ENCODE data around the gene HDHD3. TPM values are rescaled to one million over a fixed set of nuclear protein-coding genes. Genes with fewer than 3 reads are reported as not detected.

Gene HDHD3
- total RNA-seq, 4 donors from 2014 or later, result 35.9 to 84.2 (median 46.4) TPM

GRCh38 chr9:113373256-113373655 is 3.5 kb downstream of the HDHD3 start:
- Histone ChIP-seq H3K9me3 (no peaks in the 10 kb centered on the region), H3K4me1 (peaks cover 12 to 33% (median 16%) of the 10 kb centered on the region in 3 donors), H3K4me3 (no peak overlapping the region), H3K36me3 (peaks cover 6 to 43% (median 18%) of the 10 kb centered on the region in 3 donors), H3K27ac (no peak overlapping the region), H3K27me3 (no peaks in the 10 kb centered on the region)
- intact Hi-C loops (cut with DNase I), result no loop called here
- WGBS, 2 donors, result 77 to 83% methylated on average over 3 of the region's 3 CpGs
- no peak for DNase-seq
- TF ChIP-seq POLR2A (IDR thresholded peaks at IDR 0.05), result no peak
- TF ChIP-seq, protein P1, sequence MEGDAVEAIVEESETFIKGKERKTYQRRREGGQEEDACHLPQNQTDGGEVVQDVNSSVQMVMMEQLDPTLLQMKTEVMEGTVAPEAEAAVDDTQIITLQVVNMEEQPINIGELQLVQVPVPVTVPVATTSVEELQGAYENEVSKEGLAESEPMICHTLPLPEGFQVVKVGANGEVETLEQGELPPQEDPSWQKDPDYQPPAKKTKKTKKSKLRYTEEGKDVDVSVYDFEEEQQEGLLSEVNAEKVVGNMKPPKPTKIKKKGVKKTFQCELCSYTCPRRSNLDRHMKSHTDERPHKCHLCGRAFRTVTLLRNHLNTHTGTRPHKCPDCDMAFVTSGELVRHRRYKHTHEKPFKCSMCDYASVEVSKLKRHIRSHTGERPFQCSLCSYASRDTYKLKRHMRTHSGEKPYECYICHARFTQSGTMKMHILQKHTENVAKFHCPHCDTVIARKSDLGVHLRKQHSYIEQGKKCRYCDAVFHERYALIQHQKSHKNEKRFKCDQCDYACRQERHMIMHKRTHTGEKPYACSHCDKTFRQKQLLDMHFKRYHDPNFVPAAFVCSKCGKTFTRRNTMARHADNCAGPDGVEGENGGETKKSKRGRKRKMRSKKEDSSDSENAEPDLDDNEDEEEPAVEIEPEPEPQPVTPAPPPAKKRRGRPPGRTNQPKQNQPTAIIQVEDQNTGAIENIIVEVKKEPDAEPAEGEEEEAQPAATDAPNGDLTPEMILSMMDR (IDR thresholded peaks at IDR 0.05), result no peak

DNA sequence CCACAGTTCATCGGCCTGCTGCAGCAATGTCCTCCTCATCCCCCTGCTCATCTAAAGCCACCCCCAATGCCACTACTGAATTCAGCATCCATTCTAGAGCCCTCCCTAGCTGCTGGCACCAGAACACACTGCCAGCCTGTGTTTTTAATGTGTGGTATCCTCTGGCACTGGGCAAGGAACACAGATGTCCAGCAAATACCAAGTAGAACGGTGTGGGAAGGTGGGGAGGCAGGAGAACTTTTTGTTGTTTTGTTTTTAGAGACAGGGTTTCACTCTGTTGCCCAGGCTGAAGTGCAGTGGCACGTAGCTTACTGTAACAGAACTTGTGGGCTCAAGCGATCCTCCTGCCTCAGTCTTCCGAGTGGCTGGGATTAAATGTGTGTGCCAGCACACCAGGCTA is 4.7 kb downstream of the HDHD3 start:
- Histone ChIP-seq H3K4me1 (peaks cover 7 to 26% (median 10%) of the 10 kb centered on the region in 3 donors), H3K36me3 (peaks cover 6 to 44% (median 18%) of the 10 kb centered on the region in 3 donors), H3K27ac (no peak overlapping the region), H3K4me3 (no peak overlapping the region), H3K9me3 (no peaks in the 10 kb centered on the region), H3K27me3 (no peaks in the 10 kb centered on the region)
- no peak for DNase-seq
- TF ChIP-seq, protein P1 (IDR thresholded peaks at IDR 0.05), result no peak
- no peak for TF ChIP-seq POLR2A (IDR thresholded peaks at IDR 0.05)
- 76 to 84% methylated on average over 4 to 5 of the region's 5 CpGs for WGBS, 2 donors
- intact Hi-C loops (cut with DNase I), result no loop called here

- no peak overlapping the region for H3K4me3 ChIP-seq
- TF ChIP-seq POLR2A (IDR thresholded peaks at IDR 0.05), result no peak
- TF ChIP-seq, protein P1 (IDR thresholded peaks at IDR 0.05), result no peak
- no peak overlapping the region for H3K27ac ChIP-seq
- intact Hi-C loops (cut with DNase I), result no loop called here
- H3K9me3 ChIP-seq, result no peaks in the 10 kb centered on the region
- DNase-seq, result no peak
- H3K36me3 ChIP-seq, result peaks cover 6 to 44% (median 18%) of the 10 kb centered on the region in 3 donors
- 67 to 74% methylated on average over 6 to 7 of the region's 8 CpGs for WGBS, 2 donors
- H3K27me3 ChIP-seq, result no peaks in the 10 kb centered on the region
- H3K4me1 ChIP-seq, result peaks cover 6 to 17% (median 7%) of the 10 kb centered on the region in 3 donors
Observed at GRCh38 chr9:113370806-113371325, 5.9 kb downstream of the HDHD3 start.

DNA sequence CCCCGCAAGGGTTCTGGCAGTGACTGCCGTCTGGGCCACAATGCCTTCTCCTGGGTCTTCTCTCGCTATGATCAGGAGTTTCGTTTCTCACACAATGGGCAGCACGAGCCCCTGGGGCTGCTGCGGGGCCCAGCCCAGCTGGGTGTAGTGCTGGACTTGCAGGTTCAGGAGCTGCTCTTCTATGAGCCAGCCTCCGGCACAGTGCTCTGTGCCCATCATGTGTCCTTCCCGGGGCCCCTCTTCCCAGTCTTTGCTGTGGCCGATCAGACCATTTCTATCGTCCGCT is 7.0 kb downstream of the HDHD3 start:
- peaks cover 6 to 39% (median 18%) of the 10 kb centered on the region in 3 donors for H3K36me3 ChIP-seq
- intact Hi-C loops (cut with DNase I), result no loop called here
- no peak overlapping the region for H3K27ac ChIP-seq
- 74 to 84% methylated on average over 7 to 8 of the region's 11 CpGs for WGBS, 2 donors
- DNase-seq, result no peak
- no peaks in the 10 kb centered on the region for H3K27me3 ChIP-seq
- H3K4me3 ChIP-seq, result no peak overlapping the region
- H3K9me3 ChIP-seq, result no peaks in the 10 kb centered on the region
- H3K4me1 ChIP-seq, result peaks cover 2 to 7% (median 3%) of the 10 kb centered on the region in 3 donors
- TF ChIP-seq POLR2A (IDR thresholded peaks at IDR 0.05), result no peak
- TF ChIP-seq, protein P1 (IDR thresholded peaks at IDR 0.05), result no peak

- TF ChIP-seq, protein P1 (IDR thresholded peaks at IDR 0.05), result no peak
- no peak for TF ChIP-seq POLR2A (IDR thresholded peaks at IDR 0.05)
- peaks cover 5 to 34% (median 17%) of the 10 kb centered on the region in 3 donors for H3K36me3 ChIP-seq
- no peak overlapping the region for H3K27ac ChIP-seq
- H3K4me1 ChIP-seq, result peaks cover 0 to 3% (median under 1%) of the 10 kb centered on the region in 3 donors
- H3K9me3 ChIP-seq, result no peaks in the 10 kb centered on the region
- no peak for DNase-seq
- whole genome bisulfite sequencing, 2 donors, result 72 to 78% methylated on average over 7 to 11 of the region's 13 CpGs
- H3K27me3 ChIP-seq, result no peaks in the 10 kb centered on the region
- H3K4me3 ChIP-seq, result no peak overlapping the region
- intact Hi-C loops (cut with DNase I), result no loop called here
Observed at GRCh38 chr9:113368982-113369854, 7.6 kb downstream of the HDHD3 start.
